Effector memory CD4-positive, alpha-beta T cell (primary cell): ENCODE results near the gene LMF2.

Source experiments
- DNase-seq, 3 donors: peaks; one replicate each; pipeline ENCODE4 v3.0.0-alpha.2; 2020
- H3K27ac ChIP-seq: 2 replicates; pipeline ENCODE4 v1.7.0; 2013; ENCODE audit warnings: mild to moderate bottlenecking, low read length, moderate library complexity; ENCODE audit not compliant: insufficient read depth, poor library complexity, severe bottlenecking
- H3K27me3 ChIP-seq: replicated peaks from 2 replicates; pipeline ENCODE4 v1.7.0; 2013; ENCODE audit warnings: mild to moderate bottlenecking, low read length; ENCODE audit not compliant: insufficient read depth, control insufficient read depth, poor library complexity, severe bottlenecking
- H3K36me3 ChIP-seq: 2 replicates; pipeline ENCODE4 v1.7.0; 2013; ENCODE audit warnings: mild to moderate bottlenecking, low read length, moderate library complexity; ENCODE audit not compliant: control insufficient read depth, insufficient read depth
- H3K4me1 ChIP-seq: 2 replicates; pipeline ENCODE4 v1.7.0; 2013; ENCODE audit warnings: low read length, mild to moderate bottlenecking; ENCODE audit not compliant: control insufficient read depth, insufficient read depth, poor library complexity, severe bottlenecking
- H3K4me3 ChIP-seq: 2 replicates; pipeline ENCODE4 v1.7.0; 2013; ENCODE audit warnings: low read length, low read depth, mild to moderate bottlenecking; ENCODE audit not compliant: insufficient read depth, poor library complexity, severe bottlenecking
- H3K9me3 ChIP-seq: 2 replicates; pipeline ENCODE4 v1.7.0; 2013; ENCODE audit warnings: mild to moderate bottlenecking, low read length, moderate library complexity; ENCODE audit not compliant: control insufficient read depth

LMF2 gene

DNA sequence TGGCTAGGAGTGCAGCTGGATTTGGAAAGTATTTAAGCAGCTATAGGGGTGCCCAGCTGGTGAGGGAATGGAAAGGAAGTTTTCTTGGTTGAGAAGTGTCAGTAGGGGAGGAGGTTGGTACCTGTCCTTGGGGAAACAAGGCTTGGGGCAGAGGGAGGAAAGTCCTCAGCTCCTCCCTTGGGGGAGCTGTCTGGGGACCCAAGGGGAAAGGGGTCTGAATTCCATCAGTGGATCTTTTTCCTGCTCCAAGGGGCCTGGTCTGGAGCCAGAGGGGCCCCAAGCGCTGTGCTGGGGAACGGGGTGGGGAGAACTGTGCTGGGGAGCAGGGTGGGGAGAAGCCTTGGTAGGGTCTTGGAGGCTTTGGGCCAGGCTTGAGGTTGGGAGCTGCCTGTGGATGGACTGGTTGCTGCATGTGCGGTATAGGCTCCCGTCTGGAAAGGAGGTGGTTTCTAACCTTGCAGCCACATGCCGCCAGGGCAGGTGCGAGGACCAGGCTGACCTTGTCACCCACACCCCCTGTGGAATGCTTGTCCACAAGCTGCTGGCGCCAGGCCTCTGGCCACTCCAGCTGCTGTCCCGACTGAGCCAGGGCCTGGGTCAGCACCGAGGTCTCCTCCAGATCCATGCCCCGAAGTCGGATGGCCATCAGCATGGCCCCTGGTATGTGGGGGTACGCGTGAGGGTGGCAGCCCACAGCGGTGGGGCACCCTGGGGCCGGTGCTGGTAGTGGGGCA is 21.3 kb upstream of the LMF2 start:
- Histone ChIP-seq H3K4me3 (no peak overlapping the region), H3K27ac (peak overlapping the region; percentile 97), H3K27me3 (no peaks in the 10 kb centered on the region), H3K4me1 (peaks cover 47% of the 10 kb centered on the region), H3K36me3 (no peaks in the 10 kb centered on the region), H3K9me3 (no peaks in the 10 kb centered on the region)
- no peak for DNase-seq

DNA sequence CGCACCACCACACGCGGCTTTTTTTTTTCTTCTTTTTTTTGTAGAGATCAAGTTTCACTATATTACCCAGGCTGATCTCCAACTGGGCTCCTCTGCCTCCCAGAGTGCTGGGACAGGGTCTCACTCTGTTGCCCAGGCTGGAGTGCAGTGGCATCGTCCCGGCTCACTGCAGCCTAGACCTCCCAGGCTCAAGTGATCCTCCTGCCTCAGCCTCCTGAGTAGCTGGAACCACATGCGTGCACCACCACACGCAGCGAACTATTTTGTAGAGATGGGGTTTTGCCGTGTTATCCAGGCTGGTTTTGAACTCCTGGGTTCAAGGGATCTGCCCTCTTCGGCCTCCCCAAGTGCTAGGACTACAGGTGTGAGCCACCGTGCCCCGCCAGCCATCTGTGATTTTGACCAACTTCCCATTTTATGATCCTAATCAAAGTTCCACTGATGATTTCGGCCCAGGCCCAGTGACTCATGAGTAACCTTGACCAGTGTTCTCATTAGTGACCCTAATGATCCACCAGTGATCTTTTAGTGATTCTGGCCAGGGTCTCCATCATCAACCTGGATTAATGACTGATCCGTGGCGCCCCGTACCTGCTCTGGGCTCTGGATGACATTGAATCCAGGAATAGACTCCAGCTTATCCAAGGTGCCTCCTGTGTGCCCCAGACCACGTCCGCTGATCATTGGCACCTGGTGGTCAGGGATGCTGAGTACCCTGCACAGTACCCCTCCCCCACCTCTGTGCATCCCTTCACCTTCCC is 20.6 kb upstream of the LMF2 start:
- DNase-seq, result no peak
- Histone ChIP-seq H3K4me1 (peaks cover 44% of the 10 kb centered on the region), H3K4me3 (no peak overlapping the region)

DNA sequence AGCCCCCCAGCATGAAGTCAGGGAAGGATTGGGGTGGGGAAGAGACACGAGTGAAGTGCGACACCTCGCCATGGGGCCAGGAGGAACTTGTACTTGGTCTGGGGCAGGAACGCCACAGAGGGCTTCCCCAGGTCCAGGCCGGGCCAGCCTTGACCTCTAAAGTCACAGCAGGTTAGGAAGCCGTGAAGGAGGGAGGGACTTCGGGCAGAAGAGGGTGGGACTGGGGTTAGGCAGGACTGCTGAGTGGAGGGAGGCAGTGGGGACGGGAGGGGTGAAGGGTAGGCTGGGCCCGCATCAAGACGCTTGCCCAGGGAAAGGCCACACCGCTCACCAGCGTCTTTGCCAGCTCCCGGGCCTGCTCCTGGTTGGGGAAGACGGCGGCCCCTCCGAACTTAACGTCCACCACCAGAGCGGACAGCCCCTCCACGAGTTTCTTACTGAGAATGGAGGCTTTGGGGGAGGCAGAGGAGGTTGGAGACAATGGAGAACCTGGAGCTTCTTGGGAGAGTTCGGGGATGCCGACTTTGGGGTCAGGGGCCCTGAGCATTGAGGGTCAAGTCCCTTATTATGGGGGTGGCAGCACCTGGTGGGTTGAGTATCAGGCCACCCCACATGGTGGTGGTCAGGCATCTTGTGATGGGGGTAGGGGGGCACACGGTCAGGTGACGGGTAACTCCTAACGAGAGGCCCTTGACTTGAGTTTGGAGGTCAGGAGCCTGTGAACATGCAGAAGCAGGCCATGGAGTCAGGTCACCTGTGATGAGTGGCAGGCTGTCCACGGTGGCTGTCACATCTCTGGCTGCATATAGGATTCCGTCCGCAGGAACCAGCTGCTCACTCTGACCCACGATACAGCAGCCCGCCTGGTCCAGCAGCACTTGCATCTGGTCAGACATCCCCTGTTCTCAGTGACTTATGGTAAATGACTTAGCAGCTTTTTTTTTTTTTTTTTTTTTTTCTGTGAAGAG is 19.6 kb upstream of the LMF2 start:
- Histone ChIP-seq H3K27me3 (no peaks in the 10 kb centered on the region), H3K27ac (peak overlapping the region; percentile 94), H3K9me3 (no peaks in the 10 kb centered on the region), H3K36me3 (peaks cover 14% of the 10 kb centered on the region), H3K4me3 (peak overlapping the region; percentile 71), H3K4me1 (peaks cover 43% of the 10 kb centered on the region)
- DNase-seq, result no peak

More for the DNA sequence above, 20.6 kb upstream of the LMF2 start:
- no peaks in the 10 kb centered on the region for H3K27me3 ChIP-seq
- H3K27ac ChIP-seq, result peak overlapping the region; percentile 97
- no peaks in the 10 kb centered on the region for H3K9me3 ChIP-seq
- H3K36me3 ChIP-seq, result peaks cover 5% of the 10 kb centered on the region

DNA sequence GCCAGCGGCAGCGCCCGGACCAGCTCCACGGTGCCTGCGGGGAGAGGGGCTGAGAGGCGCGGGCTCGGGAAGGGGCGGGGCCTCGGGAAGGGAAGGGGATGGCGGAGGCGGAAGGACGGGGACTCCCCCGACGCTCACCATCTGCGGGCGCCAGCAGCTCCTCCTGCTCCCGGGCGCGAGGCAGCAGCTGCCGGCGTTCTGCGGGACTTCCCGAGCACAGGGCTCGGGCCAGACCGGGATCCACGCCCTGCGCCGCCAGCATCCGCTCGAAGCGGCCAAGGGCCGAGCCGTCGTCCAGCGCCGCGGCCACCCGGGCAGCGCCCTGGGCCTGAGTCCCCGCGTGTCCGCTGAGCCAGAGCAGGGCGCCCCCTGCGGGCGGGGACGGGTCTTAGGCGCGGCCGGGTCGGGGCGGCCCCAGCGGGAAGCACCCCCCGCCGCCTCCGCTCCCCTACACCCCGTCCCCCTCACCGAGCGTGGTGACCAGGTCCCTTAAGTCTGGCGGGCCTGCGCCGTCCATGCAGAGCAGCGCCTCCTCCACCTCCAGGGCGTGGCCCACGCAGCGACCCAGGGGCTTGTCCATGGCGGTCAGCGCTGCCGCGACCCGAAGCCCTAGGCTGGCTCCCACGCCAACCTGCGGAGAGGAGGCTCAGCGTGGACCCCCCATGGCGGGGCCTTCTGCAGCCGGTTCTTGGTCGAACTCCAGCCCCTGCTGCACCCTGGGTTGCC is 18.8 kb upstream of the LMF2 start:
- no peaks in the 10 kb centered on the region for H3K9me3 ChIP-seq
- H3K4me1 ChIP-seq, result peaks cover 39% of the 10 kb centered on the region
- H3K27ac ChIP-seq, result peak overlapping the region; percentile 94
- H3K36me3 ChIP-seq, result peaks cover 19% of the 10 kb centered on the region
- peak overlapping the region; percentile 71 for H3K4me3 ChIP-seq
- no peaks in the 10 kb centered on the region for H3K27me3 ChIP-seq
- DNase-seq, result peak; percentile 73 to 82 (median 81)

DNA sequence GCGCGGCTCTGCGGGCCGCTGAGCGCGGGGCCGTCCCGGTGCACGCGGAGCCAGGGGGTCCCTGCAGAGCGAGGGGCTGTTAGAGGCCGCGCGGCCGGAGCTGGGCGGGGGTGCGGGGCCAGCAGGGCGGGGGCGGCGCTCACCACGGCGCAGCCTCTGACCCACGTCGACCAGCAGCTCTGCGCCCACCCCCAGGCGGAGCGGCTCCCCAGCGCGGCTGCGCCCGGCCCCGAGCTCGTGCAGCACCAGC is 18.3 kb upstream of the LMF2 start:
- Histone ChIP-seq H3K4me1 (peaks cover 38% of the 10 kb centered on the region), H3K9me3 (no peaks in the 10 kb centered on the region), H3K4me3 (peak overlapping the region; percentile 71), H3K27ac (peak overlapping the region; percentile 94), H3K36me3 (peaks cover 21% of the 10 kb centered on the region), H3K27me3 (no peaks in the 10 kb centered on the region)
- no peak for DNase-seq

DNA sequence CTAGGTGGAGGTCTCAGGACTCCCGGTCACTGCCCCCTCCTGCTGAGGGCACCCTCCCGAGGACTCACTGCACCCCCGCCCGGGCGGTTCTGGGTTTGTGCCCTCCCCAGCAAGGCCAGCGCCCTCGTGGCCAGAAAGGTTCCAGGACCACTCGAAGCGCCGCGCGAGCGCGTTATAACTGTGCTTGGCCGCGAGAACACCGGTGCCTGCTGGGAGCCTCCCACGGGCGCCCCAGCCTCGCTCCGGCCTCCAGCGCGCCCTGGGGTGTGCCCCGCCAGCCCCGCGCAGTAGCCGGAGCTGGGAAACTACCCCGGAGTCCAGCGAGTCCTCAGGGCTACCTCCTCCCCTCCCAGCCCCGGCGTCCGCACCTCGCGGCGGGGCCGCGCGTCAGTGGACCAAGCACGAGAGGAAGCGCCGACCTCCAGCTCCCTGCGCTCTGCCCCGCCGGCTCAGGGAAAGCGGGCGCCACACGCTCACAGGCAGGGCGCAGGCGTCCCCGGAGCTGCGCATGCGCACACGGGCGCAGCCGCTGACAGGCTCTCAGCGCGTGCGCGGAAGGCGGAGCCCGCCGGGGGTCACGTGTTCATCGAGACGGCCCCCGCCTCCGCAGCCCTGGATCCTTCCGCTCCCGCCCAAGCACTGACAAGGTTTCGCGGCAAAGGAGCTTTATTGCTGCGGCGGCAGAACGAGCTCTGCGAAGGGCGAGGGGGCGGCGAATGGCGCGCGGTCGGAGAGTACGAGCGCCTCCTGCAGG is 17.8 kb upstream of the LMF2 start, which contains the start of gene SCO2:
TSS of gene SCO2 (minus strand) at position 495 of the 754 bp plus-strand sequence. CDS start 1,187 bp downstream, outside the sequence.
- H3K4me1 ChIP-seq, result peaks cover 33% of the 10 kb centered on the region
- no peaks in the 10 kb centered on the region for H3K9me3 ChIP-seq
- DNase-seq, result peak; percentile 93 to 97 (median 96)
- peak within 1 kb of the TSS; percentile 71 for H3K4me3 ChIP-seq
- H3K27me3 ChIP-seq, result no peaks in the 10 kb centered on the region
- peak within 1 kb of the TSS; percentile 94 for H3K27ac ChIP-seq
- H3K36me3 ChIP-seq, result peaks cover 24% of the 10 kb centered on the region

DNA sequence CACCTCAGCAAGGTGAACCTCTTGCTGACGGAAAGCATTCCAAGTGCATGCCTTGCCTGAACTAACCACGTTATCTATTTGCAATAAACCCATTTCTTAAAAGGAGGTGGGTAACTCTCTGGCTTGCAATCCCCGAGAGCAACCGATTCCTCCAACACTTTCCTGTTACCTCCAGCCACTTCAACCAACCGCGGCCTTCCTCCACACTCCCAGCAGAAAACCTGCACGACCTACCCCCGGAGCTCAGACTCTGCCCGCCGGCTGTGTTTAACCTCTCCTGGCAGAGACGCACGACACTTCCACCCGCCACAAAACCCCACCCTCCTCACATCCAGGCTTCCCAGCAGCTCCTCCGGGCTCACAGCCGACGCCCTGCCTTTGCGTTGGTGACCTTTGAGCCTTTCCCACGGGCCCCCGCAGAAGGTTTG is 17.2 kb upstream of the LMF2 start:
- H3K27me3 ChIP-seq, result no peaks in the 10 kb centered on the region
- H3K4me3 ChIP-seq, result peak overlapping the region; percentile 71
- peaks cover 25% of the 10 kb centered on the region for H3K36me3 ChIP-seq
- no peak for DNase-seq
- no peaks in the 10 kb centered on the region for H3K9me3 ChIP-seq
- peaks cover 29% of the 10 kb centered on the region for H3K4me1 ChIP-seq
- peak overlapping the region; percentile 94 for H3K27ac ChIP-seq

DNA sequence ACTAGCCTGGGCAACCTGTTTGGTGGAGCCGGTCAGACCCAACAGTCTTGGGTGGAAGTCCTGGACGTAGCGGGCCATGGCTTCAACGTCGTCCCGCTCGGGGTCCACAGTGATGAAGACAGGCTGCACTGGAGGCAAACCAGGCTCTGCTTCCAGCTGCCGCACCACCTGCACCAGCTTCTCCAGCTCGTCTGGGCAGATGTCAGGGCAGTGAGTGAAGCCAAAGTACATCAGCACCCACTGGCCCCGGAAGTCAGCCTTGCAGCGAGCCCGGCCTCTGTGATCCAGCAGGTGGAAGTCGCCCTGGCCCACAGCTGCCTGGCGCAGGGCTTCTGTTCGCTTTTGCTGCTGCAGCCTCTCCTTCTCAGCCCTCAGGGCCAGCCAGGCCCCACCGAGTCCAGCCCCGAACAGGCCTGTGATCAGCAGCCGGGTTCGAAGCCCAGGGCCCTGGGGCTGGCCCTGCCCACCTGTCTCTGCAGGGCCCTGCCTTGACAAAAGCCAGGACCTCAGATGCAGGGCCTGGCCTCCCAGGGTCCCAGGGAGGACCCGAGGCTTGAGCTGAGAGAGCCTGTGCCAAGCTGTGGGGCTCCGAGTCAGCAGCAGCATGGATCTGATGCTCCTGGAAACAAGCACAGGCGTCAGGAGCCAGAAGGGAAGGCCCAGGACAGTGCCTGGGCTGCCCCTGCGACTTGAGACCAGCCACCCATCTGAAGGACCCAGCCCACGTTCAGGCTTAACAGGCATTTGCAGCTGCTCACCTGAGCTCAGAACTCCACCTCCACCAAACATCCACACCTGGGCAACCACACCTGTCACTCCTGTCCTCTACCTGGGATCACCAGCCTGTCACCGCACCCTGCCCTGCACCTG is 16.5 kb upstream of the LMF2 start:
- Histone ChIP-seq H3K9me3 (no peaks in the 10 kb centered on the region), H3K4me1 (peaks cover 29% of the 10 kb centered on the region), H3K27ac (peak overlapping the region; percentile 94), H3K27me3 (no peaks in the 10 kb centered on the region), H3K36me3 (peaks cover 31% of the 10 kb centered on the region), H3K4me3 (peak overlapping the region; percentile 71)
- no peak for DNase-seq
